Measurements from ENCODE around the gene TSC22D1.
"Not testable (repeated sequence)": the region's sequence is repeated elsewhere in the genome, so short reads cannot be mapped to it uniquely, and the experiment has no call there.

TSC22D1 gene

GRCh38 chr13:44575741-44576350 lies at the start of gene TSC22D1:
TSC22D1 (minus strand) TSS chr13:44576330; CDS start chr13:44576074, 256 bp downstream.
- DNase-seq (ENCODE audit: low spot score): peak; percentile 47

GRCh38 chr13:44622708-44623107 lies 46.6 kb upstream of the TSC22D1 start:
- DNase-seq (ENCODE audit: low spot score): no peak

DNA sequence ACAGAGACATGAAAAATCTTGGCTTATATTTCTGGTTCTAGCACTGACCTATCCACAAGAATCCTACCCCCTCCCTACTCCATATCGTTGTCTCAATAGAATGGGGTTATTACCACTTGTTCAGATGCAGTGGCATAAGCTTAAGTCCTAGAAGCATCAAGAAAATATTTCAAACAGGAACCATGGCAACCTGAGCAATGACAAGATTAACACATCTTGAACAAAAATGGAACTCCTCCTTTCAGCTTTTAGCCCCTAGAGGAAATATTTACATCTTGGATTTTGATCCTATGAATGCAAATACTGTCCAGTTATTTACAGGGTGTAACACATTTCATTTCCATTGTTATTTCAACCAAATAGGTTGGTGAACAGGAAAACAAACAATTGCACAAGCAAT lies 46.1 kb upstream of the TSC22D1 start:
- no peak for DNase-seq (ENCODE audit: low spot score)

- DNase-seq (ENCODE audit: low spot score): peak; percentile 25
Observed at GRCh38 chr13:44620057-44620456, 43.9 kb upstream of the TSC22D1 start.

DNA sequence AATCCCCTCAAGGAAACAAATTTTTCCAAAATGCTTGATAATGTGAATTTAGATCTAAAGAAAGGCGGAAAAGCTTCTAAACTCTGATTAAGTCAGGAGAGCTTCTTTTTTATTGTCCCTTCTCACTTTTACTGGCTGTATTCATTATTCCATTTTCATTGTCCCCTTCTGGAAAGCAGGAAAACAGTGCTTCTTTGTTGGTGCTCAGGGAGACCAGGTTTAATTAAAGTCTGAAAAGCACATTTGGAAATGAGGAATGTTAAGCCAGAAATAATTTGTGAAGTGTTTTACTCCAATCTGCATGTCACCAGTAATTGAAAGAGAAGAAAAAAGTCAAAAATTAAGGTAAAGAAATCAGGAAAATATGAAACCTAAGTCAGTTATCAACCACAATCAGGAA lies 43.5 kb upstream of the TSC22D1 start:
- DNase-seq (ENCODE audit: low spot score): no peak

DNA sequence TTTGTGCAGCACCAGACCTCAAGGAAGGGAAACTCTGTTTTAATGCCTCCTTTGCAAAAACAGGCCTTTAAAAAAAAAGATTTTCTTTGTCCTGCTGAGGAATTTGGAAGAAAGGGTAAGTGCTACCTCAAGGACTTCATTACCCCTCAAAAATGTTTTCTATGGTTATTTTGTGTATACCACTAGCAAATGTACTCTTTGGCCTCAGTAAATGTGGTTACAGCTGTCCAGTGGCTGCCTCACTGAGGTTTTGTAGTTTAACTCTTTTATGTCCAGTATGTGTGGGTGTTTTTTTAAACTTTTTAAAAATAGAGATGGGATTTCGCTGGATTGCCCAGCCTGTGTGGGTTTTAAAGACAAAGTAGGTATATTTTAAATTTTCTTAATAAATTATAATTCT lies 42.2 kb upstream of the TSC22D1 start:
- no peak for DNase-seq (ENCODE audit: low spot score)

- no peak for DNase-seq (ENCODE audit: low spot score)
Observed at GRCh38 chr13:44617648-44618047, 41.5 kb upstream of the TSC22D1 start.

- DNase-seq (ENCODE audit: low spot score): no peak
Observed at GRCh38 chr13:44609137-44609536, 33.0 kb upstream of the TSC22D1 start.

- DNase-seq (ENCODE audit: low spot score): no peak
Observed at GRCh38 chr13:44605721-44606120, 29.6 kb upstream of the TSC22D1 start.

- no peak for DNase-seq (ENCODE audit: low spot score)
Observed at GRCh38 chr13:44605275-44605674, 29.1 kb upstream of the TSC22D1 start.

DNA sequence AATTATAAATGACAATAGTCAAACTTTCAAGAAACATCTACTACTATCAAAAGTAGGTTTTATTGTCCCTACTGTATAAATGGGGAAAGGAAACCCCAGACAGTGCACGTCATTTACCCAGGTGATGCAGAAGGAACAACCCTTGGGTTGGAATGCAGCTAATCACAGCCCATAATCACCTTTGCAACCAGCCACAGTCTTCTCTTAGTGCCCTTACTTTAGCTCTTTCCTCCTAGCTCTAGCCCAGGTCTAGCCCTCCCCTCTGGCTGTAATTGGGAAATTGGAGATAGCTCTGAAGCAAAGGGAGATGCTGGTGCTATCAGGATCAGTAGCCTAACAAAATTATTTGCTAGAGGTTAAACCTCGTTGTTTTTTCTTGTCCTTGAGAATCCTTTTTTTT lies 25.5 kb upstream of the TSC22D1 start:
- DNase-seq (ENCODE audit: low spot score): no peak

- not testable (repeated sequence) for DNase-seq (ENCODE audit: low spot score)
Observed at GRCh38 chr13:44593861-44594592, 17.9 kb upstream of the TSC22D1 start.

- no peak for DNase-seq (ENCODE audit: low spot score)
Observed at GRCh38 chr13:44592216-44592847, 16.2 kb upstream of the TSC22D1 start.

GRCh38 chr13:44591316-44591715 lies 15.2 kb upstream of the TSC22D1 start:
- DNase-seq (ENCODE audit: low spot score): no peak

DNA sequence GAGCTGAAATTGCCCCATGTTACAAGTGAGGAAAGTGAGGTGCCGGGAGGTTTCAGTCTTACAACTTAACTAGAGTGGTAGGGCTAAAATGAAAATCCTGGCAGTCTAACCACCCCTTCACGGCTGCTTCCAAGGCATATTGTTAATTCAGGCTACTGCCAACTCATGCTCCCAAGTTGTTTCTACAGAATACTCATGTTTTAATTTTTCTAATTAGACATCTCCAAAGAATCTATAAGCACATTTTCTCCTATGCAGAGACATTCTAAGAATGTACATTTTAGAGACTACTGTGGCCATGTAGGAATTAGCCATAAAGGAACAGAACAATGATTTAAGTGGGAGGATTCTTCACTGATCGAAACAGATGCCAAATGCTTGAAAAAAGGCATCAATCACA lies 7.0 kb upstream of the TSC22D1 start:
- peak; percentile 12 for DNase-seq (ENCODE audit: low spot score)

DNA sequence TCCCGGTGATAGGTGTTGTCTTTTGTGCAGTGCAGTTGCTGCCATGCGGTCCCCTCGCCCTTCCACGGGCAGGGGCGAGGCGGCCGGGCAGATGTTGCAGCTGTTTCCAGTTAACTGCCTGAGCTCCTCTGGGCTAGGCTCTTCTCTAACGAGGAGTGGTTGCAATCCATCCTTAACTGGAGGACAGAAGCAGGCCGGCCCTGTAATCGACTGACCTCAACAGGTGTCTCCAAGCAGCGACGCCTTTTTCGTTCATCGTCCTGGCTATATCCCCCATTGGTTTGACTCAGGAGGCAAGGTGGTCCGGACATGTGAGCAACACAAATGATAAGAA lies 1.9 kb upstream of the TSC22D1 start:
- no peak for DNase-seq (ENCODE audit: low spot score)

DNA sequence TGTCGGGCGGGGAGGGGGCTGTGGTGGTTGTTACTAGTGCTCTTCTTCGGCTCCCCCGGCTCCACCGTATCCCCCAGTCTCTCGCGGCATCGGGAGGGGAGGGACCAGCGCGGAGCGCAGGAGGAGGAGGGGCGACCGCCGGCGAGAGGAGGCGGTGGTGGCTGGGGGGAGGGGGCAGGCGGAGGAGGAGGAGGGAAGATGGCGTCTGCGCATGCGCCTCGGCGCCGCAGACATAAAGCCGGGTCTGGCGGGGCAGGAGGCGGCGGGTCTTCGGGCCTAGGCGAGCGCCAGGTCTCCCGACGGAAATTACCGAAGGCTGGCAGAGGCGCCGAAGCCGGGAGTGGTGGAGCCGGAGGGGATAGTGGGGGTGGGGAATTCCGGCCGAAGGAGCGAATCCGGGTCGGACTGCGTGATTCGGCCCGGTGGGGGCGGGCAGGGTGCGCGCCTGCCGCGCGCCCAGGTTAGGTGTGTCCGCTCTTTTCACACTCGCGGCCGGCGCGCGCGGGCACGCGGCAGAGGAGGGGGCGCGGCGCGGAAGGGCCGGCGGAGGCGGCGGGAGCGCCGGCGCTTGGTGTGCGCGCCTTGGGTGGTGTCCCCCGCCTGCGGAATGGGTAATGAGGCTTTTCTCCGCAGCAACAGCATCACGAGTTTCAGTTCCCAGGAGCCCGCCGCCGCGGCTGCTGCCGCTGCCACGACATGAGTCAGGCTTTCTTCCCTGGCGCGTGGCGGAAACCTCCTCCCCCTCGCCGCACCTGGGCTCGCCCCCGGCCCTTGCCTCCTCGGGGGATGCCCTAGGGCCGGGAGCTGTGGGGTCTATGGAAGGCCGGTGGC lies 1.3 kb upstream of the TSC22D1 start:
- peak; percentile 96 for DNase-seq (ENCODE audit: low spot score)

DNA sequence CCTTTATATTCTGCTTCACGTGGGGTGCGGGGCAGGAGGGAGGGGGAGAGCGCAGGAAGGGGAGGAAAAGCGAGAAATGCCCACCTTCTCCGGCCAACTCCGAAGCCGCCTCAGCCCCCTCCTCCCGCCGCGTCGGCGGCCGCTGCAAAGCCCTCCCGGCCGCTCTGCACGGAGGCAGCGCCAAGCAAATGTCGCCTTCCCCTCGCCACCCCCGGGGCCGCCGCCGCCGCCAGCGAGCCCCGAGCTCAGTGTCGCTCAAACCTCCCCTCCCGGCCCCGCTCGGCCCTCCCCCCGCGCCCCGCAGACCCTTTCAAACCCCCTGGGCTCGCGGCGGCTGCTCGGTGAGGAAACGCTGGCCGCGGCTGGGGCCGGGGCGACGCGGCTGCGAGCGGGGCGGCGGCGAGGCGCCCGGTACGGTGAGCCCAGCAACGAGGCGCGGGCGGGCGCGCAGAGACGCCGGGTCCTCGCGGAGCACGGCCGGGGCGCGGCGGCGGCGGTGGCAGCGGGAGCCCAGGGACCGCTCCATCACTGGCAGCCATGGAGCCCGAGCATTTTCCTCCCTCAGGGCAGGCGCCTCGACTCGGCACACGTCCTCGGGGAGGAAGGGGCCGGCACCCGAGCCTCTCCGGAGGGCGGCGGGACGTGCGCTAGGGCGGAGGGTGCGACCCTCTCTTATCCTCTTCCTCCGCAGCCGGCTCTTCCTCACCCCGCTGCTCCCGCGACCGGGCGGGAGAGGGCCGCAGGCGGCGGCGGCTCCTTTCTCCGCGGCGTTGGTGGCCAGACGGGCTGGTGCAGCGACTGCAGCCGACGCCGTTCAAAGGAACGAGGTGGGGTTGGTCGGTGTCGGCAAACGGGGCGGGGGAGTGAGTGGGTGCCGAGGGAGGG lies 463 bp upstream of the TSC22D1 start:
- DNase-seq (ENCODE audit: low spot score): peak; percentile 47

GRCh38 chr13:44575035-44575434 lies 1.1 kb downstream of the TSC22D1 start:
- no peak for DNase-seq (ENCODE audit: low spot score)

DNA sequence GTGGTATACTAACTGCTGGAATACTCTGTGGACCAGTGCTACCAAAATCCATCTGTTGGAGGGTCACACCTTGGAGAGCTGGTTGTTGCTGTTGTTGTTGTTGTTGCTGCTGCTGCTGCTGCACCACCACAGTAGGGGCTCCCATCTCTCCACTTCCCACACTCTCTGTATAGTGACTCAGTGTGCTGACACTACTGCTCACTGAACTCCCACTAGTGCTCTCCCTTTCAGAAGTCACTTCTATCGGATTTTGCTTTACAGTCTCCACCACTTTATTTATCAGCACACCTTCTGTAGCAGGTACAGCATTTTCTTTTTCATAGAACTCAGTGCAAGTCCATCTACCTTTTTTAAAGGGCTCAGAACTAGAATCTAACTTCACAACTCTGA lies 1.7 kb downstream of the TSC22D1 start:
- no peak for DNase-seq (ENCODE audit: low spot score)

GRCh38 chr13:44573790-44574465 lies 2.2 kb downstream of the TSC22D1 start:
- peak; percentile 33 for DNase-seq (ENCODE audit: low spot score)

Measured in AG08396 (cell line).